OCI-LY7 (cell line): ENCODE data around the gene GTF3C2. TPM values are rescaled to one million over a fixed set of nuclear protein-coding genes. Genes with fewer than 3 reads are reported as not detected.

Source experiments
- BruUV-seq: library from RNA; stranded (reverse); fragments of 400-500 nt; replicated peaks from 2 replicates; lab custom pipeline; 2021; lab: Mats Ljungman, UMichigan
- CTCF ChIA-PET: fragments of 300-600 bp; sonication (Branson Sonifier 250); formaldehyde crosslinking; loops from one replicate; lab custom pipeline; 2022; ENCODE audit warnings: antibody characterized with exemption; ENCODE audit not compliant: unreplicated experiment; lab: Charles Lee
- POLR2A ChIA-PET: fragments of 300-600 bp; sonication (Branson Sonifier 250); formaldehyde crosslinking; loops from one replicate; lab custom pipeline; 2022; ENCODE audit warnings: antibody characterized with exemption; lab: Charles Lee
- DNase-seq: peaks from one replicate; pipeline ENCODE4 v3.0.0-alpha.2; 2015; ENCODE audit warnings: low spot score
- H2AFZ ChIP-seq: fragments of 200-600 bp; sonication (generic), shearing (Covaris generic); 2 replicates; pipeline ENCODE4 v1.6.1; 2014; ENCODE audit warnings: mild to moderate bottlenecking, antibody characterized with exemption, low read length, moderate library complexity
- H3K27ac ChIP-seq: fragments of 200-600 bp; sonication (generic); 2 replicates; pipeline ENCODE4 v1.5.1; 2014; ENCODE audit warnings: mixed run types, low read depth, mild to moderate bottlenecking, moderate library complexity, low read length, inconsistent platforms; ENCODE audit not compliant: poor library complexity, severe bottlenecking
- H3K36me3 ChIP-seq: fragments of 200-600 bp; sonication (generic); 2 replicates; pipeline ENCODE4 v1.6.1; 2014; ENCODE audit warnings: mild to moderate bottlenecking, antibody characterized with exemption, low read length, moderate library complexity, mixed read lengths; ENCODE audit not compliant: insufficient read depth
- H3K4me1 ChIP-seq: fragments of 200-600 bp; sonication (generic); 2 replicates; pipeline ENCODE4 v1.5.1; 2014; ENCODE audit warnings: mild to moderate bottlenecking, low read length; ENCODE audit not compliant: insufficient read depth, poor library complexity, severe bottlenecking
- H3K4me2 ChIP-seq: fragments of 200-600 bp; sonication (generic); 2 replicates; pipeline ENCODE4 v1.6.1; 2014; ENCODE audit warnings: mild to moderate bottlenecking, low read length
- H3K4me3 ChIP-seq: fragments of 200-600 bp; sonication (generic); 2 replicates; pipeline ENCODE4 v1.5.1; 2014; ENCODE audit warnings: mild to moderate bottlenecking, low read depth, low read length; ENCODE audit not compliant: poor library complexity, severe bottlenecking
- H3K79me2 ChIP-seq: fragments of 200-600 bp; sonication (generic); 2 replicates; pipeline ENCODE4 v1.6.1; 2016; ENCODE audit warnings: low read depth, mild to moderate bottlenecking, low read length, moderate library complexity, mixed read lengths; ENCODE audit not compliant: insufficient read depth
- H3K9me2 ChIP-seq: fragments of 200-600 bp; sonication (generic); 2 replicates; pipeline ENCODE4 v1.6.1; 2016; ENCODE audit warnings: mild to moderate bottlenecking, low read length, mixed read lengths; ENCODE audit not compliant: insufficient read depth
- H3K9me3 ChIP-seq: fragments of 200-600 bp; sonication (generic); 2 replicates; pipeline ENCODE4 v1.6.1; 2014; ENCODE audit warnings: mild to moderate bottlenecking, mixed run types, low read length, mixed read lengths
- H4K20me1 ChIP-seq: fragments of 200-600 bp; sonication (generic); 2 replicates; pipeline ENCODE4 v1.6.1; 2014; ENCODE audit warnings: mild to moderate bottlenecking, antibody characterized with exemption, low read length, moderate library complexity, mixed read lengths; ENCODE audit not compliant: insufficient read depth
- CTCF ChIP-seq: fragments of 200-600 bp; sonication (generic); conservative IDR thresholded peaks from 2 replicates; pipeline ENCODE4 v1.5.1; 2014; ENCODE audit warnings: mild to moderate bottlenecking, antibody characterized with exemption, low read length, moderate library complexity, mixed read lengths
- EZH2phosphoT487 ChIP-seq: fragments of 200-600 bp; sonication (generic); IDR thresholded peaks from 2 replicates; pipeline ENCODE4 v1.6.1; 2018; ENCODE audit warnings: low read depth, borderline replicate concordance, mild to moderate bottlenecking, mixed run types, antibody characterized with exemption, low read length, moderate library complexity, mixed read lengths
- intact Hi-C: fragments of 100-400 bp; cut with micrococcal nuclease; formaldehyde crosslinking; loops from one replicate; pipeline ENCODE4 v1.10.0; 2022; ENCODE audit not compliant: unreplicated experiment
- total RNA-seq, 2 experiments: library from RNA; depleted of rRNA in 1 of 2; stranded (reverse); fragments of >200 nt in 1 of 2; shearing (Covaris generic) in 1 of 2; gene quantifications; 2 replicates each; pipeline ENCODE4 v1.2.3, GENCODE V29; 2014 to 2022

Gene GTF3C2
- total RNA-seq, 2 experiments from 2014 or later, result 54.2 to 70.3 TPM

GRCh38 chr2:27306573-27307286, 49.8 kb downstream of the GTF3C2 start:
- Histone ChIP-seq H3K9me2 (no peaks in the 10 kb centered on the region), H2AFZ (no peak overlapping the region), H3K27ac (no peak overlapping the region), H3K79me2 (no peaks in the 10 kb centered on the region), H3K4me2 (no peak overlapping the region), H3K4me1 (peaks cover 14% of the 10 kb centered on the region), H3K4me3 (no peak overlapping the region), H4K20me1 (no peaks in the 10 kb centered on the region), H3K36me3 (peaks cover 6% of the 10 kb centered on the region), H3K9me3 (no peaks in the 10 kb centered on the region)
- CTCF ChIA-PET, result no interaction called here
- intact Hi-C loops, result no loop called here
- POLR2A ChIA-PET, result no interaction called here
- no TSS peak for BruUV-seq
- TF ChIP-seq EZH2phosphoT487 (no peak), CTCF (no peak)
- DNase-seq, result no peak

- ChIA-PET CTCF (no interaction called here), POLR2A (no interaction called here)
- intact Hi-C loops, result no loop called here
- DNase-seq, result no peak
- Histone ChIP-seq H3K27ac (no peak overlapping the region), H3K4me3 (no peak overlapping the region), H3K9me3 (no peaks in the 10 kb centered on the region), H3K79me2 (no peaks in the 10 kb centered on the region), H3K4me1 (peaks cover 14% of the 10 kb centered on the region), H3K36me3 (peaks cover 6% of the 10 kb centered on the region; the same call in 1 of the 2 replicates), H3K9me2 (no peaks in the 10 kb centered on the region), H4K20me1 (no peaks in the 10 kb centered on the region), H2AFZ (no peak overlapping the region), H3K4me2 (no peak overlapping the region)
- BruUV-seq, result no TSS peak
- TF ChIP-seq EZH2phosphoT487, result no peak
- no peak for TF ChIP-seq CTCF
These were observed 50.4 kb downstream of the GTF3C2 start for GRCh38 chr2:27306136-27306535.

- Histone ChIP-seq H3K36me3 (peaks cover 6% of the 10 kb centered on the region; the same call in 1 of the 2 replicates), H3K27ac (no peak overlapping the region), H3K4me1 (peaks cover 14% of the 10 kb centered on the region), H4K20me1 (no peaks in the 10 kb centered on the region), H3K4me2 (no peak overlapping the region), H3K9me2 (no peaks in the 10 kb centered on the region), H2AFZ (no peak overlapping the region), H3K4me3 (no peak overlapping the region), H3K79me2 (no peaks in the 10 kb centered on the region), H3K9me3 (no peaks in the 10 kb centered on the region)
- ChIA-PET POLR2A (interaction anchor here (0.8 kb wide), 1 partner anchor 18 kb away, joined by 4 read pairs; no protein-coding TSS in a partner anchor), CTCF (no interaction called here)
- TF ChIP-seq EZH2phosphoT487 (no peak), CTCF (no peak)
- no TSS peak for BruUV-seq
- intact Hi-C loops, result no loop called here
- no peak for DNase-seq
These were observed 51.0 kb downstream of the GTF3C2 start for GRCh38 chr2:27305516-27305915.
